HEK293 (cell line): Measurements from ENCODE around the gene AQP5.
A peak's percentile ranks its signal among the peaks of the same experiment; 100 is the strongest.

Experiments
- CTCF ChIA-PET: fragments of 350-600 bp; formaldehyde crosslinking; extraction: SDS; loops from one replicate; lab custom pipeline; 2021; ENCODE audit warnings: antibody characterized with exemption; lab: Yijun Ruan, JAX
- POLR2A ChIA-PET: fragments of 300-600 bp; formaldehyde crosslinking; extraction: SDS; loops from one replicate; lab custom pipeline; 2020; ENCODE audit warnings: antibody characterized with exemption, inconsistent platforms; lab: Yijun Ruan, JAX
- H3K27ac ChIP-seq: fragments of 200-500 bp; sonication (Bioruptor generic); 2 replicates; pipeline ENCODE4 v1.5.1; 2014; ENCODE audit warnings: low read depth, low read length, control low read depth, inconsistent platforms; ENCODE audit errors: extremely low read depth
- H3K36me3 ChIP-seq, 2 experiments: fragments of 200-500 bp in 1 of 2; sonication (Bioruptor generic) in 1 of 2; 1 replicate in 1 of 2; 2 replicates in 1 of 2; pipeline ENCODE4 v1.5.1; 2014 to 2017; ENCODE audit warnings: inconsistent platforms in 2 of 2, low read length in 2 of 2; ENCODE audit not compliant: control insufficient read depth in 2 of 2, insufficient read depth in 1 of 2
- H3K4me1 ChIP-seq: fragments of 200-500 bp; sonication (Bioruptor generic); 2 replicates; pipeline ENCODE4 v1.5.1; 2014; ENCODE audit warnings: mild to moderate bottlenecking, low read length, inconsistent platforms; ENCODE audit not compliant: control insufficient read depth, insufficient read depth
- H3K4me3 ChIP-seq: 2 replicates; pipeline ENCODE4 v1.5.1; 2011; ENCODE audit warnings: low read depth, mild to moderate bottlenecking, control low read depth, low read length, moderate library complexity
- H3K9me3 ChIP-seq: fragments of 200-500 bp; sonication (Bioruptor generic); 2 replicates; pipeline ENCODE4 v1.5.1; 2014; ENCODE audit warnings: low read depth, low read length, inconsistent platforms; ENCODE audit not compliant: control insufficient read depth, insufficient read depth
- EGR2 ChIP-seq: fragments of 450-650 bp; formaldehyde crosslinking; IDR thresholded peaks from 2 replicates; pipeline ENCODE4 v1.5.1; 2016; ENCODE audit warnings: low read depth, missing biosample characterization, missing genetic modification characterization
- GLI2 ChIP-seq: fragments of 450-650 bp; formaldehyde crosslinking; IDR thresholded peaks from 2 replicates; pipeline ENCODE4; 2017; ENCODE audit warnings: missing biosample characterization, missing genetic modification characterization, low read depth, borderline replicate concordance
- HOXC10 ChIP-seq: sonication (generic); formaldehyde crosslinking; IDR thresholded peaks from 2 replicates; pipeline ENCODE4 v1.8.1; 2023; ENCODE audit warnings: mild to moderate bottlenecking, missing genetic modification reagents
- KLF10 ChIP-seq: fragments of 450-650 bp; IDR thresholded peaks from 2 replicates; pipeline ENCODE4 v1.5.1; 2018; ENCODE audit warnings: missing biosample characterization, mild to moderate bottlenecking, missing genetic modification characterization
- OSR2 ChIP-seq: fragments of 450-650 bp; formaldehyde crosslinking; IDR thresholded peaks from 2 replicates; pipeline ENCODE4 v1.5.1; 2016; ENCODE audit warnings: missing biosample characterization, missing genetic modification characterization
- OVOL3 ChIP-seq: fragments of 450-650 bp; formaldehyde crosslinking; IDR thresholded peaks from 2 replicates; pipeline ENCODE4 v1.5.1; 2016; ENCODE audit warnings: missing biosample characterization, missing genetic modification characterization
- PRDM1 ChIP-seq: fragments of 450-650 bp; formaldehyde crosslinking; IDR thresholded peaks from 2 replicates; pipeline ENCODE4; 2016; ENCODE audit warnings: missing biosample characterization, missing genetic modification characterization
- SP7 ChIP-seq: fragments of 450-650 bp; formaldehyde crosslinking; IDR thresholded peaks from 2 replicates; pipeline ENCODE4 v1.5.1; 2016; ENCODE audit warnings: missing biosample characterization, missing genetic modification characterization
- ZBTB21 ChIP-seq: fragments of 450-650 bp; formaldehyde crosslinking; IDR thresholded peaks from 2 replicates; pipeline ENCODE4 v1.5.1; 2017; ENCODE audit warnings: missing biosample characterization, missing genetic modification characterization
- ZEB2 ChIP-seq: fragments of 450-650 bp; formaldehyde crosslinking; IDR thresholded peaks from 2 replicates; pipeline ENCODE4 v1.5.1; 2016; ENCODE audit warnings: missing biosample characterization, missing genetic modification characterization
- ZFHX2 ChIP-seq: fragments of 450-650 bp; formaldehyde crosslinking; conservative IDR thresholded peaks from 2 replicates; pipeline ENCODE4 v1.5.1; 2016; ENCODE audit warnings: missing biosample characterization, missing genetic modification characterization
- ZFP37 ChIP-seq: fragments of 450-650 bp; formaldehyde crosslinking; IDR thresholded peaks from 2 replicates; pipeline ENCODE4 v1.5.1; 2016; ENCODE audit warnings: missing biosample characterization, missing genetic modification characterization
- ZNF121 ChIP-seq: fragments of 450-650 bp; formaldehyde crosslinking; IDR thresholded peaks from 2 replicates; pipeline ENCODE4 v1.5.1; 2016; ENCODE audit warnings: missing biosample characterization, missing genetic modification characterization
- ZNF169 ChIP-seq: fragments of 450-650 bp; formaldehyde crosslinking; IDR thresholded peaks from 2 replicates; pipeline ENCODE4 v1.5.1; 2016; ENCODE audit warnings: missing biosample characterization, missing genetic modification characterization
- ZNF2 ChIP-seq: fragments of 450-650 bp; formaldehyde crosslinking; IDR thresholded peaks from 2 replicates; pipeline ENCODE4 v1.5.1; 2016; ENCODE audit warnings: missing biosample characterization, missing genetic modification characterization
- ZNF248 ChIP-seq: fragments of 450-650 bp; formaldehyde crosslinking; IDR thresholded peaks from 2 replicates; pipeline ENCODE4 v1.5.1; 2017; ENCODE audit warnings: missing biosample characterization, missing genetic modification characterization
- ZNF292 ChIP-seq: fragments of 450-650 bp; formaldehyde crosslinking; IDR thresholded peaks from 2 replicates; pipeline ENCODE4 v1.5.1; 2016; ENCODE audit warnings: low read depth, missing biosample characterization, missing genetic modification characterization, borderline replicate concordance
- ZNF311 ChIP-seq: fragments of 450-650 bp; formaldehyde crosslinking; IDR thresholded peaks from 2 replicates; pipeline ENCODE4 v1.5.1; 2017; ENCODE audit warnings: missing biosample characterization, missing genetic modification characterization, borderline replicate concordance
- ZNF366 ChIP-seq: fragments of 450-650 bp; formaldehyde crosslinking; conservative IDR thresholded peaks from 2 replicates; pipeline ENCODE4 v1.5.1; 2016; ENCODE audit warnings: missing biosample characterization, missing genetic modification characterization
- ZNF501 ChIP-seq: fragments of 450-650 bp; formaldehyde crosslinking; IDR thresholded peaks from 2 replicates; pipeline ENCODE4 v1.5.1; 2016; ENCODE audit warnings: missing biosample characterization, missing genetic modification characterization
- ZNF510 ChIP-seq: fragments of 450-650 bp; formaldehyde crosslinking; IDR thresholded peaks from 2 replicates; pipeline ENCODE4 v1.5.1; 2018; ENCODE audit warnings: mild to moderate bottlenecking, missing genetic modification characterization, missing biosample characterization; ENCODE audit not compliant: insufficient replicate concordance
- ZNF544 ChIP-seq: fragments of 450-650 bp; formaldehyde crosslinking; IDR thresholded peaks from 2 replicates; pipeline ENCODE4 v1.5.0; 2017; ENCODE audit warnings: missing biosample characterization, missing genetic modification characterization
- ZNF549 ChIP-seq: fragments of 450-650 bp; IDR thresholded peaks from 2 replicates; pipeline ENCODE4 v1.5.1; 2018; ENCODE audit warnings: missing biosample characterization, missing genetic modification characterization, mild to moderate bottlenecking, inconsistent platforms, moderate library complexity
- ZNF558 ChIP-seq: fragments of 450-650 bp; formaldehyde crosslinking; IDR thresholded peaks from 2 replicates; pipeline ENCODE4 v1.5.1; 2016; ENCODE audit warnings: missing biosample characterization, missing genetic modification characterization
- ZNF621 ChIP-seq: fragments of 450-650 bp; formaldehyde crosslinking; IDR thresholded peaks from 2 replicates; pipeline ENCODE4 v1.5.1; 2017; ENCODE audit warnings: missing biosample characterization, missing genetic modification characterization
- ZNF76 ChIP-seq: fragments of 450-650 bp; formaldehyde crosslinking; IDR thresholded peaks from 2 replicates; pipeline ENCODE4; 2016; ENCODE audit warnings: low read depth, missing biosample characterization, missing genetic modification characterization, borderline replicate concordance
- ZNF791 ChIP-seq: fragments of 450-650 bp; formaldehyde crosslinking; IDR thresholded peaks from 2 replicates; pipeline ENCODE4 v1.5.1; 2016; ENCODE audit warnings: missing biosample characterization, missing genetic modification characterization
- ZNF837 ChIP-seq: fragments of 450-650 bp; formaldehyde crosslinking; IDR thresholded peaks from 2 replicates; pipeline ENCODE4 v1.5.1; 2016; ENCODE audit warnings: missing biosample characterization, missing genetic modification characterization
- TF ChIP-seq, protein P1 (sequence below): fragments of 450-650 bp; formaldehyde crosslinking; conservative IDR thresholded peaks from 2 replicates; pipeline ENCODE4 v1.5.1; 2016; ENCODE audit warnings: low read depth, missing biosample characterization, missing genetic modification characterization

The AQP5 gene

DNA sequence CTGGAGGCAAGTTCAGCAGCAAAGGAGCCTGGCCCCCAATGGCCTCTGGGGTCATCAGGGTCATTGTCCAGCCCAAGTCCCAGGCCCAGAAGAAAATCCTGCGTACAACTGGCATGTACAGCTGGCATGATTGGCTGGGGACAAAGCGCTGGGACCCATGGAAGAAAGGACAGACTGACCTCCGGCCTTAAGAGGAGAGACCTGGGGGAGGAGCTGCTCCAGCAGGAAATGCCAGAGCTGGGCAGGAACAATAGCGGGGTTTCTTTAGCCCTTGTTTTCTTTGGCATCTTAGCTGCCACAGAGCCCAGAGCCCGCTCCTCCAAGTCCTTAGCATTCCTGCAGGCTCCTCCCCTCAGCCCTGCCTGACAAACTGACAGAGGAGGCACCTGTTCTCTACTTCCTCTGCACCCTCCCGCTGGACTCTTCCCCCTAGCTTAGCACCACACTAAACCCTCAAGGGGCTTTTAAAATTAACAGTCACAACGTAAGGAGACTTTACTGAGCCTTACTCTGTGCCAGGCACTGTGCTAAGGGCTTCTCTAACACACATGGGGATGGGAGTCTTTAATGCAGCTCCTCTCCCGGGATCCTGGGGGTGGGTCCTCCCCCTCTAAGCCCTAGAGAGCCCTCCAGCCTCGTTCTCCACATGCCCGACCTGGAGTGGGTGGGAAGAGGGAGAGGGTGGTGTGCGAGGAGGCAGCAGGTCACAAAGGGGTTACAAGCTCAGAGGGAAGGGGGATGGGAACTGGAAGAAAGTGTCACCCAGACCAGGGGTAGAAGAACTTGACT, 1.8 kb upstream of the AQP5 start (continued):
- TF ChIP-seq ZNF510 (no peak), ZBTB21 (tag by site-specific recombination) (no peak), HOXC10 (no peak), ZEB2 (tag by site-specific recombination) (no peak), ZNF549 (tag by site-specific recombination) (no peak), ZNF544 (no peak), KLF10 (tag by site-specific recombination) (no peak), ZNF311 (tag by site-specific recombination) (no peak), ZNF121 (tag by site-specific recombination) (no peak), SP7 (tag by site-specific recombination) (no peak), GLI2 (no peak), OSR2 (tag by site-specific recombination) (no peak), ZNF558 (tag by site-specific recombination) (no peak), ZNF2 (no peak), ZFHX2 (tag by site-specific recombination) (peak; percentile 91), ZNF76 (tag by site-specific recombination) (no peak), ZNF791 (no peak), ZNF837 (tag by site-specific recombination) (no peak), OVOL3 (tag by site-specific recombination) (no peak), ZNF169 (tag by site-specific recombination) (no peak), ZNF501 (tag by site-specific recombination) (no peak), ZNF621 (tag by site-specific recombination) (no peak), ZNF248 (no peak)
- TF ChIP-seq, protein P1, sequence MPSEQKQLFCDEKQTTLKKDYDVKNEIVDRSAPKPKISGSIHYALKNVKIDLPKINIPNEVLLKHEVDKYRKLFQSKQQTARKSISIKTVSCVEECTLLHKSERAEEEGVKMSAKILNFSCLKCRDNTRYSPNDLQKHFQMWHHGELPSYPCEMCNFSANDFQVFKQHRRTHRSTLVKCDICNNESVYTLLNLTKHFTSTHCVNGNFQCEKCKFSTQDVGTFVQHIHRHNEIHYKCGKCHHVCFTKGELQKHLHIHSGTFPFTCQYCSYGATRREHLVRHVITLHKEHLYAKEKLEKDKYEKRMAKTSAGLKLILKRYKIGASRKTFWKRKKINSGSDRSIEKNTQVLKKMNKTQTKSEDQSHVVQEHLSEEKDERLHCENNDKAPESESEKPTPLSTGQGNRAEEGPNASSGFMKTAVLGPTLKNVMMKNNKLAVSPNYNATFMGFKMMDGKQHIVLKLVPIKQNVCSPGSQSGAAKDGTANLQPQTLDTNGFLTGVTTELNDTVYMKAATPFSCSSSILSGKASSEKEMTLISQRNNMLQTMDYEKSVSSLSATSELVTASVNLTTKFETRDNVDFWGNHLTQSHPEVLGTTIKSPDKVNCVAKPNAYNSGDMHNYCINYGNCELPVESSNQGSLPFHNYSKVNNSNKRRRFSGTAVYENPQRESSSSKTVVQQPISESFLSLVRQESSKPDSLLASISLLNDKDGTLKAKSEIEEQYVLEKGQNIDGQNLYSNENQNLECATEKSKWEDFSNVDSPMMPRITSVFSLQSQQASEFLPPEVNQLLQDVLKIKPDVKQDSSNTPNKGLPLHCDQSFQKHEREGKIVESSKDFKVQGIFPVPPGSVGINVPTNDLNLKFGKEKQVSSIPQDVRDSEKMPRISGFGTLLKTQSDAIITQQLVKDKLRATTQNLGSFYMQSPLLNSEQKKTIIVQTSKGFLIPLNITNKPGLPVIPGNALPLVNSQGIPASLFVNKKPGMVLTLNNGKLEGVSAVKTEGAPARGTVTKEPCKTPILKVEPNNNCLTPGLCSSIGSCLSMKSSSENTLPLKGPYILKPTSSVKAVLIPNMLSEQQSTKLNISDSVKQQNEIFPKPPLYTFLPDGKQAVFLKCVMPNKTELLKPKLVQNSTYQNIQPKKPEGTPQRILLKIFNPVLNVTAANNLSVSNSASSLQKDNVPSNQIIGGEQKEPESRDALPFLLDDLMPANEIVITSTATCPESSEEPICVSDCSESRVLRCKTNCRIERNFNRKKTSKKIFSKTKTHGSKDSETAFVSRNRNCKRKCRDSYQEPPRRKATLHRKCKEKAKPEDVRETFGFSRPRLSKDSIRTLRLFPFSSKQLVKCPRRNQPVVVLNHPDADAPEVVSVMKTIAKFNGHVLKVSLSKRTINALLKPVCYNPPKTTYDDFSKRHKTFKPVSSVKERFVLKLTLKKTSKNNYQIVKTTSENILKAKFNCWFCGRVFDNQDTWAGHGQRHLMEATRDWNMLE (tag by site-specific recombination) = no peak
- TF ChIP-seq, all 188 proteins: peak for 12

DNA sequence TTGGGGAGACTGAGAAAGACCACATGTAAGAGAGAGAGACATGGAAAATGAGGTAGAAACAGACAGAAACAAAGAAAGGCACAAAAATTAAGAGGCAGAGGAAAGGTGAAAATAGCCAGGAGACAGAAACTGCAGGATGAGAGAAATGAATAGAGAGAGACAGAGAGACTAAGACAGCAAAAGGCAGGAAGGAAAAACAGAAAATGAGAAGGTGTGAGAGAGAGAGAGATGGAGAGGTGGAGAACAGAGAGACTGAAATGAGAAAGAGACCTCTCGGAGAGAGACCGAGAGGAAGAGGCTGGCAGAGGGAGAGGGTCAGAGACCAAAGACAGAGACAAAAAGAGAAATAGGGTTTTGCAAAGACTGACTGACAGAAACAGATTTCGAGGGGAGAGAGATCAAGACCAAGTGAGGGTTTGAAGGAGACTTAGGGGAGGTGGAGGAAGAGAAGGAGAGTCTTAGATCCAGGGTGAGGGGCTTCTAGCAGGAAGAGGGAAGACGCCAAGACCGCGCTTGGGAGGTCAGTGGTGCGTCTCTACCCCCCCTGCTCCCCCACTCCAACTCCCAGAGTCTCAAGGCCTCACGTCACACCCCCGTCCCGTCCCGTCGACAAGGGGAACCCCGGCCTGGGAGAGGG, 1.1 kb upstream of the AQP5 start:
- H3K4me3 ChIP-seq = no peak overlapping the region
- CTCF ChIA-PET = interaction anchor here (0.6 to 2.2 kb wide), 5 partner anchors 8 to 109 kb away, joined by 3 to 29 read pairs (median 6); no protein-coding TSS in a partner anchor
- no peaks in the 10 kb centered on the region for H3K9me3 ChIP-seq
- H3K4me1 ChIP-seq = 0 out of 2 replicates have a peak, but pooled peaks cover 5% of the 10 kb centered on the region
- H3K36me3 ChIP-seq = no peaks in the 10 kb centered on the region
- POLR2A ChIA-PET = interaction anchor here (1.1 kb wide), 1 partner anchor 13 kb away, joined by 3 read pairs; no protein-coding TSS in a partner anchor
- TF ChIP-seq ZNF292 (tag by site-specific recombination) = no peak
- no peak for TF ChIP-seq ZFP37
- TF ChIP-seq PRDM1 = peak; percentile 88
- 0 out of 2 replicates have a peak, but pooled peaks have one; percentile 3 for TF ChIP-seq EGR2
- peak; percentile 74 for TF ChIP-seq ZNF366
- TF ChIP-seq, all 188 proteins: peak for 3
- H3K27ac ChIP-seq = no peak overlapping the region
